GM19438 (cell line): ENCODE data around the gene MAGEH1.

Experiments used
- ATAC-seq: cut with Tn5 transposase; IDR thresholded peaks from one replicate; pipeline ENCODE4 v1.9.1; 2021; ENCODE audit warnings: low read depth; ENCODE audit not compliant: unreplicated experiment

Gene MAGEH1

GRCh38 chrX:55489314-55490009 lies 37.5 kb downstream of the MAGEH1 start, which contains the start of gene USP51:
Gene USP51 (minus strand): TSS chrX:55489848. CDS start chrX:55488939, 909 bp downstream.
- ATAC-seq = peak; percentile 39

- no peak for ATAC-seq
Observed at GRCh38 chrX:55490121-55490520, 38.2 kb downstream of the MAGEH1 start.

- no peak for ATAC-seq
Observed at GRCh38 chrX:55490974-55491373, 39.0 kb downstream of the MAGEH1 start.
